HG03064 (cell line): ENCODE measurements around the gene CLPTM1.
"Not testable (repeated sequence)": the region's sequence is repeated elsewhere in the genome, so short reads cannot be mapped to it uniquely, and the experiment has no call there.

Experiments used
- ATAC-seq: cut with Tn5 transposase; IDR thresholded peaks from one replicate; pipeline ENCODE4 v1.9.1; 2021; ENCODE audit warnings: low read depth; ENCODE audit not compliant: unreplicated experiment

CLPTM1 gene, protein sequence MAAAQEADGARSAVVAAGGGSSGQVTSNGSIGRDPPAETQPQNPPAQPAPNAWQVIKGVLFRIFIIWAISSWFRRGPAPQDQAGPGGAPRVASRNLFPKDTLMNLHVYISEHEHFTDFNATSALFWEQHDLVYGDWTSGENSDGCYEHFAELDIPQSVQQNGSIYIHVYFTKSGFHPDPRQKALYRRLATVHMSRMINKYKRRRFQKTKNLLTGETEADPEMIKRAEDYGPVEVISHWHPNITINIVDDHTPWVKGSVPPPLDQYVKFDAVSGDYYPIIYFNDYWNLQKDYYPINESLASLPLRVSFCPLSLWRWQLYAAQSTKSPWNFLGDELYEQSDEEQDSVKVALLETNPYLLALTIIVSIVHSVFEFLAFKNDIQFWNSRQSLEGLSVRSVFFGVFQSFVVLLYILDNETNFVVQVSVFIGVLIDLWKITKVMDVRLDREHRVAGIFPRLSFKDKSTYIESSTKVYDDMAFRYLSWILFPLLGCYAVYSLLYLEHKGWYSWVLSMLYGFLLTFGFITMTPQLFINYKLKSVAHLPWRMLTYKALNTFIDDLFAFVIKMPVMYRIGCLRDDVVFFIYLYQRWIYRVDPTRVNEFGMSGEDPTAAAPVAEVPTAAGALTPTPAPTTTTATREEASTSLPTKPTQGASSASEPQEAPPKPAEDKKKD

DNA sequence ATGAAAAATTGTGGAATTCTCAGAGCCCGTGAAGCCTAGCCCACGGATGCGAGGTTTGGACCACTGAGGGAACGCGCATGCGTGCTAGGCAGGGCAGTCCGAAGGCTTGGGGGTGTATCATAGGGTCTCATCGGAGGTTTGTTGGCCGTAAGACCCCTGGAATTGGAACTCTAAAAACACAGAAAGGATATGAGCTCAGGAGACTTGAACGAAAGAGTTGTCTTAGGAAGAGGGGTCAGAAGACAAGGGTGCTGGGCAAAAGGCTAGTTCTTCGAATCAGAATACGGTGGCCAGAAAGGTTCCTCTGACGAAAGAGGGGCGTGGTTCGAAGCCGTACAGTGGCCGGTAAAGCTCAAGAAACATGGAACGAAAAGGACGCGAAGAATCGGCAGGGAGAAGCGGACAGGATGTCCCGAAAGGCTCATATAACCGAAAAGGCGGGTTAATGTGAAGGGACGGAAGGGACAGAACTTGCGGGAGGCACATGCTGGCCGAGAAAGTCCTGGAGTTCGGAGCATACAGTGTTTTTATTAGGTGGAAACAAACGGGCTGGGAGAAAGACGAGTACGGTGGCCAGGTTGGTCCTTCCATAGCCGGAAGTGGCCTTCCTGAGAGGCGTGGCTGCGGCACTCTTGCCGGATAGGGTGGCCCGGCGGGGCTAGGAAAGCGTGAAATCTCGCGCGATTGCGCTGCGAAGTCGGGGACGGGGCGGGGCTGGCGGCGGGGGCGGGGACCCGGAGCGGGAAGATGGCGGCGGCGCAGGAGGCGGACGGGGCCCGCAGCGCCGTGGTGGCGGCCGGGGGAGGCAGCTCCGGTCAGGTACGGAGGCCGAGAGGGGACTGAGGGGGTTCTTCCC is at the start of gene CLPTM1:
Gene CLPTM1 (plus strand): TSS at position 732 of the 856 bp plus-strand sequence. CDS start 16 bp downstream, at position 748.
- ATAC-seq, result peak; percentile 61

DNA sequence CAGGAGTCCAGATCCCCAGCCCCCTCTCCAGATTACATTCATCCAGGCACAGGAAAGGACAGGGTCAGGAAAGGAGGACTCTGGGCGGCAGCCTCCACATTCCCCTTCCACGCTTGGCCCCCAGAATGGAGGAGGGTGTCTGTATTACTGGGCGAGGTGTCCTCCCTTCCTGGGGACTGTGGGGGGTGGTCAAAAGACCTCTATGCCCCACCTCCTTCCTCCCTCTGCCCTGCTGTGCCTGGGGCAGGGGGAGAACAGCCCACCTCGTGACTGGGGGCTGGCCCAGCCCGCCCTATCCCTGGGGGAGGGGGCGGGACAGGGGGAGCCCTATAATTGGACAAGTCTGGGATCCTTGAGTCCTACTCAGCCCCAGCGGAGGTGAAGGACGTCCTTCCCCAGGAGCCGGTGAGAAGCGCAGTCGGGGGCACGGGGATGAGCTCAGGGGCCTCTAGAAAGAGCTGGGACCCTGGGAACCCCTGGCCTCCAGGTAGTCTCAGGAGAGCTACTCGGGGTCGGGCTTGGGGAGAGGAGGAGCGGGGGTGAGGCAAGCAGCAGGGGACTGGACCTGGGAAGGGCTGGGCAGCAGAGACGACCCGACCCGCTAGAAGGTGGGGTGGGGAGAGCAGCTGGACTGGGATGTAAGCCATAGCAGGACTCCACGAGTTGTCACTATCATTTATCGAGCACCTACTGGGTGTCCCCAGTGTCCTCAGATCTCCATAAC is 49.6 kb upstream of the CLPTM1 start, which contains the start of gene APOE:
Gene APOE (plus strand): TSS at position 360 of the 724 bp plus-strand sequence. CDS start 829 bp downstream, outside the sequence.
- ATAC-seq, result no peak

DNA sequence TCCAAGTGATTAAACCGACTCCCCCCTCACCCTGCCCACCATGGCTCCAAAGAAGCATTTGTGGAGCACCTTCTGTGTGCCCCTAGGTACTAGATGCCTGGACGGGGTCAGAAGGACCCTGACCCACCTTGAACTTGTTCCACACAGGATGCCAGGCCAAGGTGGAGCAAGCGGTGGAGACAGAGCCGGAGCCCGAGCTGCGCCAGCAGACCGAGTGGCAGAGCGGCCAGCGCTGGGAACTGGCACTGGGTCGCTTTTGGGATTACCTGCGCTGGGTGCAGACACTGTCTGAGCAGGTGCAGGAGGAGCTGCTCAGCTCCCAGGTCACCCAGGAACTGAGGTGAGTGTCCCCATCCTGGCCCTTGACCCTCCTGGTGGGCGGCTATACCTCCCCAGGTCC is 47.6 kb upstream of the CLPTM1 start:
- ATAC-seq, result no peak

DNA sequence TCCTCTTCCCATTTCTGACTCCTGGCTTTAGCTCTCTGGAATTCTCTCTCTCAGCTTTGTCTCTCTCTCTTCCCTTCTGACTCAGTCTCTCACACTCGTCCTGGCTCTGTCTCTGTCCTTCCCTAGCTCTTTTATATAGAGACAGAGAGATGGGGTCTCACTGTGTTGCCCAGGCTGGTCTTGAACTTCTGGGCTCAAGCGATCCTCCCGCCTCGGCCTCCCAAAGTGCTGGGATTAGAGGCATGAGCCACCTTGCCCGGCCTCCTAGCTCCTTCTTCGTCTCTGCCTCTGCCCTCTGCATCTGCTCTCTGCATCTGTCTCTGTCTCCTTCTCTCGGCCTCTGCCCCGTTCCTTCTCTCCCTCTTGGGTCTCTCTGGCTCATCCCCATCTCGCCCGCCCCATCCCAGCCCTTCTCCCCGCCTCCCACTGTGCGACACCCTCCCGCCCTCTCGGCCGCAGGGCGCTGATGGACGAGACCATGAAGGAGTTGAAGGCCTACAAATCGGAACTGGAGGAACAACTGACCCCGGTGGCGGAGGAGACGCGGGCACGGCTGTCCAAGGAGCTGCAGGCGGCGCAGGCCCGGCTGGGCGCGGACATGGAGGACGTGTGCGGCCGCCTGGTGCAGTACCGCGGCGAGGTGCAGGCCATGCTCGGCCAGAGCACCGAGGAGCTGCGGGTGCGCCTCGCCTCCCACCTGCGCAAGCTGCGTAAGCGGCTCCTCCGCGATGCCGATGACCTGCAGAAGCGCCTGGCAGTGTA is 46.9 kb upstream of the CLPTM1 start:
- no peak for ATAC-seq

DNA sequence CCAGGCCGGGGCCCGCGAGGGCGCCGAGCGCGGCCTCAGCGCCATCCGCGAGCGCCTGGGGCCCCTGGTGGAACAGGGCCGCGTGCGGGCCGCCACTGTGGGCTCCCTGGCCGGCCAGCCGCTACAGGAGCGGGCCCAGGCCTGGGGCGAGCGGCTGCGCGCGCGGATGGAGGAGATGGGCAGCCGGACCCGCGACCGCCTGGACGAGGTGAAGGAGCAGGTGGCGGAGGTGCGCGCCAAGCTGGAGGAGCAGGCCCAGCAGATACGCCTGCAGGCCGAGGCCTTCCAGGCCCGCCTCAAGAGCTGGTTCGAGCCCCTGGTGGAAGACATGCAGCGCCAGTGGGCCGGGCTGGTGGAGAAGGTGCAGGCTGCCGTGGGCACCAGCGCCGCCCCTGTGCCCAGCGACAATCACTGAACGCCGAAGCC is 46.3 kb upstream of the CLPTM1 start:
- no peak for ATAC-seq

DNA sequence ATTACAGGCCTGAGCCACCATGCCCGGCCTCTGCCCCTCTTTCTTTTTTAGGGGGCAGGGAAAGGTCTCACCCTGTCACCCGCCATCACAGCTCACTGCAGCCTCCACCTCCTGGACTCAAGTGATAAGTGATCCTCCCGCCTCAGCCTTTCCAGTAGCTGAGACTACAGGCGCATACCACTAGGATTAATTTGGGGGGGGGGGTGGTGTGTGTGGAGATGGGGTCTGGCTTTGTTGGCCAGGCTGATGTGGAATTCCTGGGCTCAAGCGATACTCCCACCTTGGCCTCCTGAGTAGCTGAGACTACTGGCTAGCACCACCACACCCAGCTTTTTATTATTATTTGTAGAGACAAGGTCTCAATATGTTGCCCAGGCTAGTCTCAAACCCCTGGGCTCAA is 45.4 kb upstream of the CLPTM1 start:
- ATAC-seq, result no peak

DNA sequence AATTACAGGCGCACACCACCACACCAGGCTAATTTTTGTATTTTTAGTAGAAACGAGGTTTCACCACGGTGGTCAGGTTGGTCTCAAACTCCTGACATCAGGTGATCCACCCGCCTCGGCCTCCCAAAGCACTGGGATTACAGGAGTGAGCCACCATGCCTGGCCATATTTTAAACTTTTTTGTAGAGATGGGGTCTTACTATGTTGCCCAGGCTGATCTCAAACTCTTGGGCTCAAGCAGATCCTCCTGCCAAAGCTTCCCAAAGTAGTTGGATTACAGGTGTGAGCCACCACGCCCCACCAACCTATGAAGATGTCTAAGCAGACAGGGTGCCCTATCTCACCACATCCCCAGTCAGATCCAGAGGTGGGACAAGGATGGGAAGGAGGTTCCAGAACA is 43.3 kb upstream of the CLPTM1 start:
- ATAC-seq, result not testable (repeated sequence)

DNA sequence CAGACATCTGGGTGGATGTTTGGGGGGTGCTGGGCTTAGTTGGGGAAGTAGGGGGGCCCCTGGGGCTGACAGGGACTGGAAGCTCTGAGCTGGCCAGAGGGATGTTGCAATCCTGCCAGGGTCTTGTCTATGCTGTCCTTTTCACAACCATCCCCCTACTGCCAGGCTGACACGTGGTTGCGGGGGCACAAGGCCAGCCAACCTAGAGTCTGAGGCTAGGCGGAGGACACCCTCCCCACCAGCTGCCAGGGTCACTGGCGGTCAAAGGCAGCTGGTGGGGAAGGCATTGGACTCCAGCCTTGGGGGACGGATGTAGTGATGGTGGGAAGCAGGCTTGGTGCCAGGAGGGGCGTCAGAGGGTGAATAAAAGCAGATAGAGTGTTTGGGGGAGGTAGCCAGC is 42.3 kb upstream of the CLPTM1 start:
- ATAC-seq, result no peak

DNA sequence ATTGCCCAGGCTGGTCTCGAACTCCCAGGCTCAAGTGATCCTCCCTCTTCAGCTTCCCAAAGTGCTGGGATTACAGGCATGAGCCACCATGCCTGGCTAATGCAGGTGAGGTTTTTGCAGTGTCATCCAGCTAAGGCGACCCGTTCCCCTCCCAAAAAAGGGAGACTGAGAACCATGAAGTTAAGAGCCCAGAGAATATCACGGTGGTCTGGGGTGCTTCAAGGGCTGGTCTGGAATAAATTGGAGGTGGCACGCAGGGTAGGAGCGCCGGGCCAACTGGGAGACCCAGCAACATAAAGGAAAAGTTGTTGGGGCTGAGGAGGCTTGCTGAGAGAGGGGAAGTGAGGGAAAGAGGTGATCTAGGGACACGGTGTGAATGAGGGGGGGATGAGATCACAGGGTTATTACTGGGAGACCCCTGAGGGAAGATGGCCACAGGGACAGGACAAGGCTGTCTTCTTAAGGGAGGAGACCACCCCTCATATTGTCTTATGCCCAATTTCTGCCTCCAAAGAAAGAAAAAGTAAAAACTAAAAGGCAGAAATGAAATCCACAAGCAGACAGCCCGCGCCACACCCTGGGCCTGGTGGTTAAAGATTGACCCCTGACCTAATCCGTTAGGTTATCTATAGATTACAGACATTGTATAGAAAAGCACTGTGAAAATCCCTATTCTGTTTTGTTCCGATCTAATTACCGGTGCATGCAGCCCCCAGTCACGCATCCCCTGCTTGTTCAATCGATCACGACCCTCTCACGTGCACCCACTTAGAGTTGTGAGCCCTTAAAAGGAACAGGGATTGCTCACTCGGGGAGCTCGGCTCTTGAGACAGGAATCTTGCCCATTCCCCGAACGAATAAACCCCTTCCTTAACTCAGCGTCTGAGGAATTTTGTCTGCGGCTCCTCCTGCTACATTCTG is 41.4 kb upstream of the CLPTM1 start:
- not testable (repeated sequence) for ATAC-seq

DNA sequence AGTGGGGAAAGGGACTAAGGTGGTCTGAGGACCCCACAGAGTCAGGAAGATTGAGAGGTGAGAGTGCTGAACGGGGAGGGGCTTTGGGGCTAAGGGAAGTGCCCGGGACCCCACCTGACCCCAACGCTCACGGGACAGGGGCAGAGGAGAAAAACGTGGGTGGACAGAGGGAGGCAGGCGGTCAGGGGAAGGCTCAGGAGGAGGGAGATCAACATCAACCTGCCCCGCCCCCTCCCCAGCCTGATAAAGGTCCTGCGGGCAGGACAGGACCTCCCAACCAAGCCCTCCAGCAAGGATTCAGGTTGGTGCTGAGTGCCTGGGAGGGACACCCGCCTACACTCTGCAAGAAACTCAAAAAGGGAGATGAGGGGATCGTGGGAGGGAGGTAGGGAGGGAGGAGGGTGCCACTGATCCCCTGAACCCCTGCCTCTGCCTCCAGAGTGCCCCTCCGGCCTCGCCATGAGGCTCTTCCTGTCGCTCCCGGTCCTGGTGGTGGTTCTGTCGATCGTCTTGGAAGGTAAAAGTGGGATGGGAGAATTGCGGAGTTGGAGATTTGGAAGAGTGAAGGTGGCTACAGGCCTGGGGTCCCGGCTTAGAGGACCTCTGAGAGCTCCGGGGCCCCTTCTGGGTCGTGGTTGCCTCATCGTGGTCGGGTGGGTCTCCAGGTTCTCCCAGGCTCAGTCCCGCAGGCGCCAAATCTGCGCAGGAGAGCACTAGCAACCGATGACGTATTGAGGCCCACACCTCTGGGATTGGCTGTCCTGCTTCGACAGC is 40.6 kb upstream of the CLPTM1 start, which contains the start of gene APOC1:
Gene APOC1 (plus strand): TSS at position 176 of the 774 bp plus-strand sequence. CDS start 284 bp downstream, at position 460.
- ATAC-seq, result peak; percentile 67

DNA sequence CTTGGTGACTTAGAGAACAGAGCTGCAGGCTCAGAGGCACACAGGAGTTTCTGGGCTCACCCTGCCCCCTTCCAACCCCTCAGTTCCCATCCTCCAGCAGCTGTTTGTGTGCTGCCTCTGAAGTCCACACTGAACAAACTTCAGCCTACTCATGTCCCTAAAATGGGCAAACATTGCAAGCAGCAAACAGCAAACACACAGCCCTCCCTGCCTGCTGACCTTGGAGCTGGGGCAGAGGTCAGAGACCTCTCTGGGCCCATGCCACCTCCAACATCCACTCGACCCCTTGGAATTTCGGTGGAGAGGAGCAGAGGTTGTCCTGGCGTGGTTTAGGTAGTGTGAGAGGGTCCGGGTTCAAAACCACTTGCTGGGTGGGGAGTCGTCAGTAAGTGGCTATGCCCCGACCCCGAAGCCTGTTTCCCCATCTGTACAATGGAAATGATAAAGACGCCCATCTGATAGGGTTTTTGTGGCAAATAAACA is 30.9 kb upstream of the CLPTM1 start:
- ATAC-seq, result no peak

DNA sequence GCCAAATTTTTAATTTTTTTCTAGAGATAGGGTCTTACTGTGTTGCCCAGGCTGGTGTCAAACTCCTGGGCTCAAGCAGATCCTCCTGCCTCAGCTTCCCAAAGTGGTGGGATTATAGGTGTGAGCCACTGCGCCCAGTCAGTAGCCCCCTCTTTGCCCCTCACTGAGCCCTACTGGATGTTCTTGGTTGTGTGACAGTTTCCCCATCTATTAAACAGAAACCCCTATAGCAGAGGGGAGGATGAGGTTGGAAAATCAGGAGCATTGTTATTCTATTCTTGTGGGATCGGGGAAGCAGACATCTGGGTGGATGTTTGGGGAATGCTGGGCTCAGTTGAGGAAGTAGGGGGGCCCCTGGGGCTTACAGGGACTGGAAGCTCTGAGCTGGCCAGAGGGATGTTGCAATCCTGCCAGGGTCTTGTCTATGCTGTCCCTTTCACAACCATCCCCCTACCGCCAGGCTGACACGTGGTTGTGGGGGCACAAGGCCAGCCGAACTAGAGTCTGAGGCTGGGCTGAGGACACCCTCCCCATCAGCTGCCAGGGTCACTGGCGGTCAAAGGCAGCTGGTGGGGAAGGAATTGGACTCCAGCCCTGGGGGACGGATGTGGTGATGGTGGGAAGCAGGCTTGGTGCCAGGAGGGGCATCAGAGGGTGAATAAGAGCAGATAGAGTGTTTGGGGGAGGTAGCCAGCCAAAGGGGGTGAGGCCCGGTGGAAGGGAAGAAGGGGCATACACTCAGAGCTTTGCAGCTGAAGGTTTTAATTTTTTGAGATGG is 29.9 kb upstream of the CLPTM1 start:
- no peak for ATAC-seq

DNA sequence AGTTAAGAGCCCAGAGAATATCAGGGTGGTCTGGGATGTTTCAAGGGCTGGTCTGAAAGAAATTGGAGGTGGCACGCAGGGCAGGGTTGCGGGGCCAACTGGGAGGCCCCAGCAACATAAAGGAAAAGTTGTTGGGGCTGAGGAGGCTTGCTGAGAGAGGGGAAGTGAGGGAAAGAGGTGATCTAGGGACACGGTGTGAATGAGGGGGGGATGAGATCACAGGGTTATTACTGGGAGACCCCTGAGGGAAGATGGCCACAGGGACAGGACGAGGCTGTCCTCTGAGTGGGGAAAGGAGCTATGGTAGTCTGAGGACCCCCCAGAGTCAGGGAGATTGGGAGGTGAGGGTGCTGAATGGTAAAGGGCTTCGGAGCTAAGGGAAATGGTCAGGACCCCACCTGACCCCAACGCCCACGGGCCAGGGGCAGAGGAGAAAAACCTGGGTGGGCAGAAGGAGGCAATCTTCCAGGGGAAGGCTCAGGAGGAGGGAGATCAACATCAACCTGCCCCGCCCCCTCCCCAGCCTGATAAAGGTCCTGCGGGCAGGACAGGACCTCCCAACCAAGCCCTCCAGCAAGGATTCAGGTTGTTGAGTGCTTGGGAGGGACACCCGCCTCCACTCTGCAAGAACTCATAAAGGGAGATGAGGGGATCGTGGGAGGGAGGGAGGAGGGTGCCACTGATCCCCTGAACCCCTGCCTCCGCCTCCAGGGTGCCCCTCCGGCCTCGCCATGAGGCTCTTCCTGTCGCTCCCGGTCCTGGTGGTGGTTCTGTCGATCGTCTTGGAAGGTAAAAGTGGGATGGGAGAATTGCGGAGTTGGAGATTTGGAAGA is 28.7 kb upstream of the CLPTM1 start:
- not testable (repeated sequence) for ATAC-seq

DNA sequence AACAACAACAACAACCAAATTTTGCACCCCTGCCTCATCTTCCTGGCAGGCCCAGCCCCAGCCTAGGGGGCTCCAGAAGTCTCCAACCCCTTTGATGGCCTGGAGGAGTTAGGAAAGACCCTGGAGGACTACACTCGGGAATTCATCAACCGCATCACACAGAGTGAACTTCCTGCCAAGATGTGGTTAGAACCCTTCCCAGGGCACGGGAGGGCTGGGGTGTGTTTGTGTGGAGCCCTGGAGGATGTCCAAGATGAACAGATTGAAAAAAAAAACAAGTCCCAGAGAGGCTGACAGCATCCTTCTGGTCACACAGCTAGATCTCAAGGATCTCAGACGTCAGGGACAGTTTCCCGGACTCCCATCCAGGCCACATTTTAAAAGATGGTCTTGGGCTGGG is 27.4 kb upstream of the CLPTM1 start:
- ATAC-seq, result no peak

DNA sequence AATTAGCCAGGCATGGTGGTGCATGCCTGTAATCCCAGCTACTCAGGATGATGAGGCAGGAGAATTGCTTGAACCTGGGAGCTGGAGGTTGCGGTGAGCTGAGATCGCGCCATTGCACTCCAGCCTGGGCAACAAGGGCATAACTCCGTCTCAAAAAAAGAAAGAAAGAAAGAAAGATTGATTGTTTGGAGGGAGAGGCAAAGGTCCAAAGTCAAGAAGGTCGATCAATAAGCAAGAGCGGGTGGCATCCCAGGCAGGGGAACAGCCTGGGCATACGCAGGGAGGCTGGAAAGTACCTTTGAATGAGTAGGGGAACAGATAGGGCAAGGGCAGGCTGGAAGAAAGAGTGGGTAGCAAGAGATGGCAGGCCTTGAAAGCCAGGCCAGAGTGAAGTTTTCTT is 25.1 kb upstream of the CLPTM1 start:
- no peak for ATAC-seq

DNA sequence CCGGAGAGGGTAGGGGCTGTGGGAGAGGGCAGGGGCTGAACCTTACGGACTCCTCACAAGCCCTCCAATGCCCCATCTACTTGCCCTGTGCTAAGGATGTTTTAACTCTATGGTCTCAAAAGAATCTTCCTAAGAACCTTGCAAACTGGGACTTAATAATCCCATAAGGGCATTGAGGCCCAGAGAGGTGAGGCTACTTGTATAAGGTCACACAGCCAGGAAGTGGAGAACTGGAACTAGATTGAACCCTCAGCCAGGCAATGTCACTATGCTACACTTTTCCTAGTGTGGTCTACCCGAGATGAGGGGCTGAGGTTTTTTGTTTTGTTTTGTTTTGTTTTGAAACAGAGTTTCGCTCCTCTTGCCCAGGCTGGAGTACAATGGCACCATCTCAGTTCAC is 23.6 kb upstream of the CLPTM1 start:
- ATAC-seq, result no peak
